Body of pancreas (tissue), 4 donors: ENCODE measurements around the gene N4BP2L2.

Experiments
- POLR2A ChIP-seq, 3 donors: fragments of 450-650 bp; IDR thresholded peaks; one replicate each; pipeline ENCODE4 v1.6.1; 2016; ENCODE audit warnings: antibody characterized with exemption in 3 of 3, mild to moderate bottlenecking in 2 of 3
- TF ChIP-seq, protein P1 (sequence below), 7 experiments: fragments of 450-650 bp in 4 of 7; fragments of 200-600 bp in 3 of 7; sonication (generic) in 3 of 7; IDR thresholded peaks; one replicate each; pipeline ENCODE4 v1.5.1; 2016 to 2019; ENCODE audit warnings: antibody characterized with exemption in 7 of 7

DNA sequence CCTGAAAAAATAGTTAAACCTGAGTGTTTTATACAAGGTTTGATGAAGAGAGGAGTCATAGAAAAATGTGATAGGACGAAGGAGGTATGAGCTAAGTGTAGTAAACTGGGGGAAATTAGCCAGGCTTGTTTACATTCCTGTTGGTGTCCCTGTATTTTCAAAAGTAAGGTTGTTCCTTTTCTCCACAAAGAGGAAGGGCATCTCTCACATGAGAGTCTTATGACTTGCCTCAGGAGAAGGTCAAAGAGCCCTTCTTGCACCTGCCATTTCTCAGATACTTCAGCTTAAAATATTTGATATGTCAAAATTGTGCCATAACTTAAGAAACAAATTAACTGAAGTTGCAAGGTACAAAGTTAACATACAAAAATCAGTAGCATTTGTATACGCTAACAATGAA, 3.6 kb upstream of the N4BP2L2 start:
- TF ChIP-seq, protein P1, sequence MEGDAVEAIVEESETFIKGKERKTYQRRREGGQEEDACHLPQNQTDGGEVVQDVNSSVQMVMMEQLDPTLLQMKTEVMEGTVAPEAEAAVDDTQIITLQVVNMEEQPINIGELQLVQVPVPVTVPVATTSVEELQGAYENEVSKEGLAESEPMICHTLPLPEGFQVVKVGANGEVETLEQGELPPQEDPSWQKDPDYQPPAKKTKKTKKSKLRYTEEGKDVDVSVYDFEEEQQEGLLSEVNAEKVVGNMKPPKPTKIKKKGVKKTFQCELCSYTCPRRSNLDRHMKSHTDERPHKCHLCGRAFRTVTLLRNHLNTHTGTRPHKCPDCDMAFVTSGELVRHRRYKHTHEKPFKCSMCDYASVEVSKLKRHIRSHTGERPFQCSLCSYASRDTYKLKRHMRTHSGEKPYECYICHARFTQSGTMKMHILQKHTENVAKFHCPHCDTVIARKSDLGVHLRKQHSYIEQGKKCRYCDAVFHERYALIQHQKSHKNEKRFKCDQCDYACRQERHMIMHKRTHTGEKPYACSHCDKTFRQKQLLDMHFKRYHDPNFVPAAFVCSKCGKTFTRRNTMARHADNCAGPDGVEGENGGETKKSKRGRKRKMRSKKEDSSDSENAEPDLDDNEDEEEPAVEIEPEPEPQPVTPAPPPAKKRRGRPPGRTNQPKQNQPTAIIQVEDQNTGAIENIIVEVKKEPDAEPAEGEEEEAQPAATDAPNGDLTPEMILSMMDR (IDR thresholded peaks at IDR 0.05), result no peak
- TF ChIP-seq POLR2A (IDR thresholded peaks at IDR 0.05), result no peak
